Omental fat pad (tissue), 4 donors: ENCODE data around the gene LATS2. TPM values are rescaled to one million over a fixed set of nuclear protein-coding genes. Genes with fewer than 3 reads are reported as not detected.

Experiments
- ATAC-seq: fragments of 150-250 bp; one replicate; pipeline ENCODE4 v1.9.1; 2016; ENCODE audit warnings: mild to moderate bottlenecking, moderate library complexity; ENCODE audit not compliant: low FRiP score
- DNase-seq: peaks from one replicate; pipeline ENCODE4 v3.0.0-alpha.2; 2019; ENCODE audit warnings: low spot score
- total RNA-seq, 4 donors: library from RNA; depleted of rRNA; stranded (reverse); fragments of >200 nt; gene quantifications; one replicate each; pipeline ENCODE4 v1.1.0, GENCODE V29; 2016
- TF ChIP-seq, protein P1 (sequence below), 3 donors: fragments of 450-650 bp; IDR thresholded peaks; one replicate each; pipeline ENCODE4 v1.5.1; 2016 to 2017; ENCODE audit warnings: antibody characterized with exemption in 3 of 3, mild to moderate bottlenecking in 3 of 3, moderate library complexity in 2 of 3

LATS2 gene
- total RNA-seq, 4 donors from 2014 or later = 27.6 to 48.0 (median 36.4) TPM

DNA sequence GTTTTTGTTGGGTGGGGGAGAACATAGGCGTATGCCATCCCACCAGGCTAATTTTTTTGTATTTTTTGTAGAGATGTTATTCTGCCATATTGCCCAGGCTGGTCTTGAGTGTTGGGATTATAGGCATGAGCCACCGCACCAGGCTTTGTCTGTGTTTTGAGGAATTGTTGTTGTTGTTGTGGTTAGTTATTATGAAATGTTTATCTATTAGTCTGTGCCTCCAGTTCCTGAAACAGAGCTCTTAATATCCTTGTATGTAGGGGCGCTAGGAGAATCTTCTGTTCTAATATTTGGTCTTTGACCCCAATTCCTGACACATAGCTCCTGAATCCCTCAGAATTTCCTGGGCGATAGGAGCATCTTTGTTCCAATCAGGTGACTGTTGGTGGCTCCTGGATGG lies 5.6 kb upstream of the LATS2 start:
- DNase-seq (no peak), ATAC-seq (no peak)
- TF ChIP-seq, protein P1, sequence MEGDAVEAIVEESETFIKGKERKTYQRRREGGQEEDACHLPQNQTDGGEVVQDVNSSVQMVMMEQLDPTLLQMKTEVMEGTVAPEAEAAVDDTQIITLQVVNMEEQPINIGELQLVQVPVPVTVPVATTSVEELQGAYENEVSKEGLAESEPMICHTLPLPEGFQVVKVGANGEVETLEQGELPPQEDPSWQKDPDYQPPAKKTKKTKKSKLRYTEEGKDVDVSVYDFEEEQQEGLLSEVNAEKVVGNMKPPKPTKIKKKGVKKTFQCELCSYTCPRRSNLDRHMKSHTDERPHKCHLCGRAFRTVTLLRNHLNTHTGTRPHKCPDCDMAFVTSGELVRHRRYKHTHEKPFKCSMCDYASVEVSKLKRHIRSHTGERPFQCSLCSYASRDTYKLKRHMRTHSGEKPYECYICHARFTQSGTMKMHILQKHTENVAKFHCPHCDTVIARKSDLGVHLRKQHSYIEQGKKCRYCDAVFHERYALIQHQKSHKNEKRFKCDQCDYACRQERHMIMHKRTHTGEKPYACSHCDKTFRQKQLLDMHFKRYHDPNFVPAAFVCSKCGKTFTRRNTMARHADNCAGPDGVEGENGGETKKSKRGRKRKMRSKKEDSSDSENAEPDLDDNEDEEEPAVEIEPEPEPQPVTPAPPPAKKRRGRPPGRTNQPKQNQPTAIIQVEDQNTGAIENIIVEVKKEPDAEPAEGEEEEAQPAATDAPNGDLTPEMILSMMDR (IDR thresholded peaks at IDR 0.05) = no peak

DNA sequence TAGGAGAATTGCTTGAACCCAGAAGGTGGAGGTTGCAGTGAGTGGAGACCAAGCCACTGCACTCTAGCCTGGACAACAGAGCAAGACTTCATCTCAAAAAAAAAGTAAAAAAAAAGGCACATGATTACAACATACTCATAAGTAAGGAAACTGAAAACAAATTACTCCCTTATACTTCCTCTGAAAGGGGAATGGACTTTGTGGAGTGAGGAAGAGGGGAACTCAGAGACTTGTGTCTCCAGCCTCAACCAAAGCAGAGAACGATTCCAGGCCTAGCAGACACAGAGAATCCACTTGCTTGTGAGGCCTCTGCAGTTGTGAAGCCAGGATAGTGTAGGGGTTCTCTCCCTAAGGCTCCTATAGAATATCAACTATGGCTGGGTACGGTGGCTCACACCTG lies 4.3 kb upstream of the LATS2 start:
- no peak for DNase-seq
- ATAC-seq = no peak
- TF ChIP-seq, protein P1 (IDR thresholded peaks at IDR 0.05) = no peak

DNA sequence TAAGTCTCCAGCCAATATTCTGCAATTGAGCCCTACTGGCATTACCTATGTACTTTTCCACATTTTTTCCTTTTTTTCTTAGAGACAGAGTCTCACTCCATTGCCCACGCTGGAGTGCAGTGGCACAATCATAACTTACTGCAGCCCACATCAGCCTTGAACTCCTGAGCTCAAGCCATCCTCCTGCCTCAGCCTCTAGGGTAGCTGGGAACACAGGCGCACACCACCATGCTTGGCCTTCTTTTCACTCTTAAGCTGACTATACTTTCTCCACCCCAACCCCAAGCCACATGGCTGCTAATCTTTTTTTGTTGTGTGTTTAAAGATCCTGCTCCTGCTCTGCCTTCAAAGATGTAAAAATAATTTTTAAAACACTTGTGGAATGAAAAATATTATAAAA lies 1.6 kb upstream of the LATS2 start:
- DNase-seq = no peak
- no peak for ATAC-seq
- TF ChIP-seq, protein P1 (IDR thresholded peaks at IDR 0.05) = no peak

DNA sequence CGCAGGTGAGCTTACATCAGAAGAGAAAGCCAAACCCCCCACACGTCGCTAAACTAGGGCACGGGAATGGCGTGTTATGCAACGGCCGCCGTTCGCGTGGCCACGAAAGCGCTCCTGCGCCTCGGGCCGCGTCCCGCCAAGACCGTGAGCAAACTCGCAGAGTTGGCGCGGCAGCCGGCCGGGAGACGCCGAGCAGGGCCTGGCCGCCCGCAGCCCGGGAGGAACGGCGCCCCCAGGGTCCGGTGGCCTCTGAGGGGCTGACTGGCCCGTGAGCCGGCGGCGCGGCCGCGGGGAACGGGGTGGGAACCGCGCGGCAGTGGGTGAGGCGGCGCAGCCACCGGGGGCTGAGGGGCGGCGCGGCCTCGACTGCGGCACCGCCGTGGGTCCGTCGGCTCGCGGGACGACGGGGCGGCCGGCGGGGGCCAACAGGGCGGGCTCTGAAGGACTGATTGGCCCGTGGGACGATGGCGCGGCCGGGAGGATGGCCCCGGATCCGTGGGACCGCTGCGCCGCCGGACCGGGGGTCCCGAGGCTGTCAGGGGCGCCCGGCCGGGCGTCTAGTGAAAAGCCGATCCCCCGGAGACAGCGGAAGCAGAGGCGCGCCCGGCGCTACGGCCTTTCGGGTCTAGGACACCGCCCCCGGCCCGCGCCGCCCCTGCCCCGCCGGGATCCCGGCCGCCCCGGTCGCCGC lies 903 bp downstream of the LATS2 start:
- peak; percentile 35 for ATAC-seq
- TF ChIP-seq, protein P1 (IDR thresholded peaks at IDR 0.05) = no peak
- DNase-seq = no peak

DNA sequence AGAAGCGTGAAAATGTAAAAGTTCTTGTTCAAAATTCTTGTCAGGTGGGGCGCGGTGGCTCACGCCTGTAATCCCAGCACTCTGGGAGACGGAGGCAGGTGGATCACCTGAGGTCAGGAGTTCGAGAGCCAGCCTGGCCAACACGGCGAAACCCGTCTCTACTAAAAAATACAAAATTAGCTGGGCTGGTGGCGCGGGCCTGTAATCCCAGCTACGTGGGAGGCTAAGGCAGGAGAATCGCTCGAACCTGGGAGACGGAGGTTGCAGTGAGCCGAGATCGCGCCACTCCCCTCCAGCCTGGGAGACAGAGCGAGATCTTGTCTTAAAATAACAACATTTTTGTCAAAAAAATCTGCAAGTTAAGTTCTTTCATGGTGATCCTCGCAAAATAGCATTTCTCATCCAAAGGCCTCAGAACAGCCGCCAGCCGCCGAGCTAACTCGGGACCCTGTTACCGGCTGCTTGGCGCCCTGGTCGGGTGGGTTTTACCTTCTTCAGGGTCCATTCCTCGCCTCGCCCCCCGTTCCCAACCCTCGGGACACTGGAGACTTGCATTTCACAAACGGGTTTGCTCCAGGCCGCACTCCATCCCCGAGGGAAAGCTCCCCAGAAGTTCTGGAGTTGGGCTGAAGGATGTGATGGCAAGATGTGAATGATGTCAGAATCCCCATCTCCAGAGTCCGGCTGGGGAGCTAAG lies 1.6 kb downstream of the LATS2 start:
- DNase-seq = no peak
- no peak for ATAC-seq
- TF ChIP-seq, protein P1 (IDR thresholded peaks at IDR 0.05) = no peak

DNA sequence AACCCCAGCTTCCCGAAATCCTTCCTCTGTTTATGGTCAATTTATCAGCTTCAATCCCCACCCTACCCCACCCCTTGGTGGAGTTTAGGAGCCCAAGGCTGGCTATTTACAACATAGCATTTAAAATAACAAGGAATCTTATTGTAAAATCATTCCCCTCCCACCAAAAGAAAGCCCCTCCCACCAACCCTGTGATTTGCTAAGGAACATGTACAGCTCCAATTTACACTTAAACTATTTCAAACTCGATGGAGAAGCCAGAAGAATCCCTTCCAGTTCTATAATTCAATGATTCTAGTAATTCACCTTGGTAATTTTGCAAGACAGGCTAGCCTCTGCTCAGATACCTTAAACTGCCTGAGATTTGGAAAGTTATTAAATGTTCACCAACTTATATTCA lies 3.0 kb downstream of the LATS2 start:
- DNase-seq (no peak), ATAC-seq (no peak)
- TF ChIP-seq, protein P1 (IDR thresholded peaks at IDR 0.05) = no peak
